ENCODE results near the gene TMEM184A. TPM values are rescaled to one million over a fixed set of nuclear protein-coding genes. Genes with fewer than 3 reads are reported as not detected.

Gene TMEM184A
- total and polyA plus RNA-seq, 2 donors (not counting 3 experiments of a cell fraction or from before 2014, with no cell fraction given), result 0.48 TPM; not detected in 1

DNA sequence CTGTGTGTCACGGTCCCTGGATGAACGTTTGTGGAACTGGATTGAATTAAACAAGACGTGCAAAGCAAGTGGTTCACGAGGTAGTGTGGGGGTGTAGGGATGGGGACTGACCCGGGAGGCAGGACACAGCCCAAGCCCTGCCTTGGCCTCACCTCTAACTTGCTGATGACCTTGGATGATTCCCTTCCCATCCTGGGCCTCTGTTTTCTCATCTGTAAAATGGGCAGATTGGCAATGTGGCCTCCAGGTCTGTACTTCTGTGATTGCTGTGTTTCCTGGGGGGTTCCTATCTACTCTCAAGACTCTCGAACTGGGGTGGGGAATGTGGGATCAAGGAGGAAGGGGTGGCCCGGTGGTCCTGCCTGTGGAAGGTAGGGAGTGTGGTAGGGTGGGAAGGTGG, 19.8 kb upstream of the TMEM184A start:
- Histone ChIP-seq H4K20me1 (replicated peaks; ENCODE audit: control insufficient read depth, extremely low read depth, insufficient read depth, low read length) (no peaks in the 10 kb centered on the region), H3K36me3 (ENCODE audit: control insufficient read depth in 2 of 2, extremely low read depth in 1 of 2, insufficient read depth in 2 of 2, low read length in 2 of 2) (no peaks in the 10 kb centered on the region), H3K27me3 (ENCODE audit: control insufficient read depth in 2 of 2, insufficient read depth in 2 of 2, low read length in 2 of 2) (no peaks in the 10 kb centered on the region), H3K9me1 (replicated peaks; ENCODE audit: control insufficient read depth, extremely low read depth, insufficient read depth, low read length) (no peaks in the 10 kb centered on the region), H3K9ac (replicated peaks; ENCODE audit: extremely low read depth, insufficient read depth, low read length) (no peak overlapping the region), H3K4me3 (replicated peaks in 1 of 3; ENCODE audit: insufficient read depth in 1 of 3, low read depth in 1 of 3, low read length in 3 of 3) (no peak overlapping the region), H3K27ac (ENCODE audit: insufficient read depth, low read depth, low read length) (no peak overlapping the region), H3K4me1 (ENCODE audit: control insufficient read depth, extremely low read depth, insufficient read depth, low read length) (peaks cover 3% of the 10 kb centered on the region), H3K9me3 (replicated peaks; ENCODE audit: control insufficient read depth, insufficient read depth, low read length) (no peaks in the 10 kb centered on the region), H3K79me2 (ENCODE audit: control insufficient read depth, insufficient read depth, low read length) (no peaks in the 10 kb centered on the region), H3K4me2 (ENCODE audit: insufficient read depth, low read length) (no peak overlapping the region), H2AFZ (ENCODE audit: low read depth, low read length) (no peak overlapping the region)
- ChIA-PET POLR2A (no interaction called here), CTCF (interaction anchor here (1.1 to 1.4 kb wide), 2 partner anchors 772 to 893 kb away, joined by 3 to 6 read pairs; no protein-coding TSS in a partner anchor)
- intact Hi-C loops (cut with micrococcal nuclease), result loop anchor here (5.0 to 10.0 kb wide), 2 partner anchors 181 to 859 kb away; no protein-coding TSS in a partner anchor
- FAIRE-seq (no peak), DNase-seq (ENCODE audit: low read depth, low spot score) (no peak)
- TF ChIP-seq, protein P1, sequence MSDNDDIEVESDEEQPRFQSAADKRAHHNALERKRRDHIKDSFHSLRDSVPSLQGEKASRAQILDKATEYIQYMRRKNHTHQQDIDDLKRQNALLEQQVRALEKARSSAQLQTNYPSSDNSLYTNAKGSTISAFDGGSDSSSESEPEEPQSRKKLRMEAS (IDR thresholded peaks at IDR 0.05; ENCODE audit: insufficient read depth, insufficient read length), result no peak
- TF ChIP-seq MYC (IDR thresholded peaks at IDR 0.05; ENCODE audit: low read depth, low read length) (no peak), POLR2AphosphoS5 (IDR thresholded peaks at IDR 0.05; ENCODE audit: insufficient read depth, low read depth, low read length) (no peak), JUN (IDR thresholded peaks at IDR 0.05; ENCODE audit: borderline replicate concordance, insufficient read depth, insufficient read length, low read depth) (no peak), POLR2A (IDR thresholded peaks at IDR 0.05; ENCODE audit: low read depth, low read length) (no peak), FOS (IDR thresholded peaks at IDR 0.05; ENCODE audit: borderline replicate concordance, insufficient read depth, low read length) (no peak), GATA2 (IDR thresholded peaks at IDR 0.05; ENCODE audit: insufficient read depth, insufficient read length, low read depth, low read length) (no peak), EZH2 (IDR thresholded peaks at IDR 0.05; ENCODE audit: borderline replicate concordance, low read depth, low read length, severe bottlenecking) (no peak)
- TF ChIP-seq, protein P2, sequence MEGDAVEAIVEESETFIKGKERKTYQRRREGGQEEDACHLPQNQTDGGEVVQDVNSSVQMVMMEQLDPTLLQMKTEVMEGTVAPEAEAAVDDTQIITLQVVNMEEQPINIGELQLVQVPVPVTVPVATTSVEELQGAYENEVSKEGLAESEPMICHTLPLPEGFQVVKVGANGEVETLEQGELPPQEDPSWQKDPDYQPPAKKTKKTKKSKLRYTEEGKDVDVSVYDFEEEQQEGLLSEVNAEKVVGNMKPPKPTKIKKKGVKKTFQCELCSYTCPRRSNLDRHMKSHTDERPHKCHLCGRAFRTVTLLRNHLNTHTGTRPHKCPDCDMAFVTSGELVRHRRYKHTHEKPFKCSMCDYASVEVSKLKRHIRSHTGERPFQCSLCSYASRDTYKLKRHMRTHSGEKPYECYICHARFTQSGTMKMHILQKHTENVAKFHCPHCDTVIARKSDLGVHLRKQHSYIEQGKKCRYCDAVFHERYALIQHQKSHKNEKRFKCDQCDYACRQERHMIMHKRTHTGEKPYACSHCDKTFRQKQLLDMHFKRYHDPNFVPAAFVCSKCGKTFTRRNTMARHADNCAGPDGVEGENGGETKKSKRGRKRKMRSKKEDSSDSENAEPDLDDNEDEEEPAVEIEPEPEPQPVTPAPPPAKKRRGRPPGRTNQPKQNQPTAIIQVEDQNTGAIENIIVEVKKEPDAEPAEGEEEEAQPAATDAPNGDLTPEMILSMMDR (IDR thresholded peaks at IDR 0.05; ENCODE audit: extremely low read depth in 1 of 2, insufficient read depth in 1 of 2, low read depth in 1 of 2, low read length in 2 of 2), result no peak
- no TSS peak for BruUV-seq (replicated peaks)
- dilution Hi-C loops (cut with MboI; ENCODE audit: extremely low pct_ligation_motif_present, low sequenced_read_pairs), result no loop called here

All from endothelial cell of umbilical vein (primary cell).